ENCODE measurements around the gene ASB13. TPM values are rescaled to one million over a fixed set of nuclear protein-coding genes. Genes with fewer than 3 reads are reported as not detected.

Gene ASB13
- total and polyA plus RNA-seq, 2 donors (not counting 1 experiment from before 2014, with no cell fraction given) = 2.5 to 4.4 TPM

GRCh38 chr10:5641501-5641900 lies 24.9 kb downstream of the ASB13 start:
- H3K9ac ChIP-seq (ENCODE audit: low read length) = no peak overlapping the region
- H2AFZ ChIP-seq (ENCODE audit: insufficient read depth, low read depth, low read length, poor library complexity, severe bottlenecking) = no peak overlapping the region
- H3K4me1 ChIP-seq (ENCODE audit: control insufficient read depth in 2 of 2, insufficient read depth in 2 of 2, low read length in 2 of 2) = peaks cover 20 to 21% of the 10 kb centered on the region in 2 donors
- H3K36me3 ChIP-seq (replicated peaks in 1 of 2; ENCODE audit: control extremely low read depth in 1 of 2, control insufficient read depth in 1 of 2, extremely low read depth in 1 of 2, insufficient read depth in 2 of 2, low read length in 1 of 2) = peaks cover 0 to 2% of the 10 kb centered on the region in 2 experiments
- H3K9me3 ChIP-seq (ENCODE audit: control extremely low read depth in 1 of 3, control insufficient read depth in 2 of 3, insufficient read depth in 1 of 3, low read length in 2 of 3) = no peaks in the 10 kb centered on the region
- TF ChIP-seq CTCF (IDR thresholded peaks at IDR 0.05) = no peak
- no peak for TF ChIP-seq EZH2 (IDR thresholded peaks at IDR 0.05; ENCODE audit: borderline replicate concordance, insufficient read depth, low read depth, low read length, poor library complexity, severe bottlenecking)
- 98% methylated on average over 25 of the region's 25 CpGs for WGBS (ENCODE audit: insufficient coverage)
- DNase-seq (no peak), ATAC-seq (ENCODE audit: low read depth) (no peak)
- H3K27me3 Mint-ChIP-seq = no peaks in the 10 kb centered on the region
- H3K9me3 Mint-ChIP-seq (ENCODE audit: insufficient read depth) = no peaks in the 10 kb centered on the region
- no peak overlapping the region for H3K4me3 ChIP-seq (ENCODE audit: control extremely low read depth in 1 of 5, extremely low read depth in 1 of 5, insufficient read depth in 1 of 5, low read depth in 2 of 5, low read length in 4 of 5)
- H3K27ac ChIP-seq (ENCODE audit: low read length in 2 of 2) = no peak overlapping the region
- H3K27ac Mint-ChIP-seq = no peak overlapping the region
- no peak overlapping the region for H3K4me2 ChIP-seq (replicated peaks; ENCODE audit: low read depth, low read length, poor library complexity, severe bottlenecking)
- H3K79me2 ChIP-seq (ENCODE audit: control insufficient read depth, insufficient read depth, low read length) = no peaks in the 10 kb centered on the region
- H4K20me1 ChIP-seq (ENCODE audit: control insufficient read depth, insufficient read depth, low read length, poor library complexity, severe bottlenecking) = no peaks in the 10 kb centered on the region
- no peaks in the 10 kb centered on the region for H3K27me3 ChIP-seq (replicated peaks in 1 of 4; ENCODE audit: control extremely low read depth in 1 of 4, control insufficient read depth in 3 of 4, insufficient read depth in 4 of 4, low read length in 3 of 4)
- H3K4me3 Mint-ChIP-seq = no peak overlapping the region
- intact Hi-C loops (cut with micrococcal nuclease) = no loop called here
- ChIA-PET CTCF (interaction anchor here (3.9 kb wide), 1 partner anchor 11 kb away, joined by 18 read pairs; no protein-coding TSS in a partner anchor), POLR2A (no interaction called here)
- H3K4me1 Mint-ChIP-seq = peaks cover 22% of the 10 kb centered on the region

GRCh38 chr10:5640501-5640900 lies 25.9 kb downstream of the ASB13 start:
- ATAC-seq (ENCODE audit: low read depth) (no peak), DNase-seq (no peak)
- Histone ChIP-seq H3K4me3 (ENCODE audit: control extremely low read depth in 1 of 5, extremely low read depth in 1 of 5, insufficient read depth in 1 of 5, low read depth in 2 of 5, low read length in 4 of 5) (no peak overlapping the region), H2AFZ (ENCODE audit: insufficient read depth, low read depth, low read length, poor library complexity, severe bottlenecking) (no peak overlapping the region), H3K36me3 (replicated peaks in 1 of 2; ENCODE audit: control extremely low read depth in 1 of 2, control insufficient read depth in 1 of 2, extremely low read depth in 1 of 2, insufficient read depth in 2 of 2, low read length in 1 of 2) (peaks cover 0 to 2% of the 10 kb centered on the region in 2 experiments), H3K27ac (ENCODE audit: low read length in 2 of 2) (no peak overlapping the region), H3K9ac (ENCODE audit: low read length) (no peak overlapping the region), H3K4me2 (replicated peaks; ENCODE audit: low read depth, low read length, poor library complexity, severe bottlenecking) (no peak overlapping the region), H3K27me3 (replicated peaks in 1 of 4; ENCODE audit: control extremely low read depth in 1 of 4, control insufficient read depth in 3 of 4, insufficient read depth in 4 of 4, low read length in 3 of 4) (no peaks in the 10 kb centered on the region), H3K79me2 (ENCODE audit: control insufficient read depth, insufficient read depth, low read length) (no peaks in the 10 kb centered on the region), H3K4me1 (ENCODE audit: control insufficient read depth in 2 of 2, insufficient read depth in 2 of 2, low read length in 2 of 2) (peaks cover 10 to 11% of the 10 kb centered on the region in 2 donors), H3K9me3 (ENCODE audit: control extremely low read depth in 1 of 3, control insufficient read depth in 2 of 3, insufficient read depth in 1 of 3, low read length in 2 of 3) (no peaks in the 10 kb centered on the region), H4K20me1 (ENCODE audit: control insufficient read depth, insufficient read depth, low read length, poor library complexity, severe bottlenecking) (no peaks in the 10 kb centered on the region)
- POLR2A ChIA-PET = no interaction called here
- Mint-ChIP-seq H3K27ac (no peak overlapping the region), H3K4me3 (no peak overlapping the region), H3K4me1 (peaks cover 12% of the 10 kb centered on the region), H3K27me3 (no peaks in the 10 kb centered on the region), H3K9me3 (ENCODE audit: insufficient read depth) (no peaks in the 10 kb centered on the region)
- intact Hi-C loops (cut with micrococcal nuclease) = no loop called here
- TF ChIP-seq EZH2 (IDR thresholded peaks at IDR 0.05; ENCODE audit: borderline replicate concordance, insufficient read depth, low read depth, low read length, poor library complexity, severe bottlenecking) = no peak
- no peak for TF ChIP-seq CTCF (IDR thresholded peaks at IDR 0.05)
- 97% methylated on average over 13 of the region's 13 CpGs for WGBS (ENCODE audit: insufficient coverage)
- CTCF ChIA-PET = interaction anchor here (3.9 kb wide), 1 partner anchor 10 kb away, joined by 18 read pairs; no protein-coding TSS in a partner anchor
